ENCODE measurements around the gene WDR31. TPM values are rescaled to one million over a fixed set of nuclear protein-coding genes. Genes with fewer than 3 reads are reported as not detected.

Gene WDR31
- total and polyA plus RNA-seq, 8 donors, result 0.29 to 5.0 (median 1.3) TPM; not detected in 1

DNA sequence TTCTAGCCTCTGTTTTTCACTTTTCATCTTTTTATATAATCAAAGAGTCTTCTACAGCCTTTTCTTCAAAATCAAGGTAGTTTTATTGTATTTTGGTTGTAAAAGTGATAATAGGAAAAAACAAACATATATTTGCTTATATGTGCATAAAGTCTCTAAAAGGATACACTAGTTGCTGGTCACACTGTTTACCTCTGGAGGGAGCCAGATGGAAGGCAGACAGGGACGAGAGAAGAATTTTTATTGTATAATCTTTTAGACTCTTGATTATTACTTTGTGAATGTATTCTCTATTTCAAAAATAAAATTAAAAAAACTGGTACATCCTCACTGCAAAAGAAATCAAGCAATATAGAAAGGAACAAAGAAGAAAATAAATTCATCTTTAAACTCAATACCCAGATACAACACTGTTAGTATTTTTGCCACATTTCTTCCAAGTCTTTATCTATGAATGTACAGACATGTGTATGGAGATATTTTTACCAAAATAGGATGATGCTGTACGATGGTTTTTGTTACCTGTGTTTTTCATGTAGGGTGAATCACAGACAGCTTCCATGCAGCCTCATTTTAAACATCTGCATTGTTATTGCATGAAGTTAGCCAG lies 30.8 kb downstream of the WDR31 start:
- Histone ChIP-seq H3K27me3 (peaks cover 0 to 13% (median 0%) of the 10 kb centered on the region in 3 donors), H3K4me3 (no peak overlapping the region), H3K9me3 (no peaks in the 10 kb centered on the region), H3K36me3 (no peaks in the 10 kb centered on the region), H3K27ac (no peak overlapping the region), H3K4me1 (no peaks in the 10 kb centered on the region)
- peak; percentile 28 to 72 for DNase-seq
- no peak for TF ChIP-seq EP300 (IDR thresholded peaks at IDR 0.05)
- TF ChIP-seq, protein P1, sequence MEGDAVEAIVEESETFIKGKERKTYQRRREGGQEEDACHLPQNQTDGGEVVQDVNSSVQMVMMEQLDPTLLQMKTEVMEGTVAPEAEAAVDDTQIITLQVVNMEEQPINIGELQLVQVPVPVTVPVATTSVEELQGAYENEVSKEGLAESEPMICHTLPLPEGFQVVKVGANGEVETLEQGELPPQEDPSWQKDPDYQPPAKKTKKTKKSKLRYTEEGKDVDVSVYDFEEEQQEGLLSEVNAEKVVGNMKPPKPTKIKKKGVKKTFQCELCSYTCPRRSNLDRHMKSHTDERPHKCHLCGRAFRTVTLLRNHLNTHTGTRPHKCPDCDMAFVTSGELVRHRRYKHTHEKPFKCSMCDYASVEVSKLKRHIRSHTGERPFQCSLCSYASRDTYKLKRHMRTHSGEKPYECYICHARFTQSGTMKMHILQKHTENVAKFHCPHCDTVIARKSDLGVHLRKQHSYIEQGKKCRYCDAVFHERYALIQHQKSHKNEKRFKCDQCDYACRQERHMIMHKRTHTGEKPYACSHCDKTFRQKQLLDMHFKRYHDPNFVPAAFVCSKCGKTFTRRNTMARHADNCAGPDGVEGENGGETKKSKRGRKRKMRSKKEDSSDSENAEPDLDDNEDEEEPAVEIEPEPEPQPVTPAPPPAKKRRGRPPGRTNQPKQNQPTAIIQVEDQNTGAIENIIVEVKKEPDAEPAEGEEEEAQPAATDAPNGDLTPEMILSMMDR (IDR thresholded peaks at IDR 0.05), result peak in 5 of 7 experiments; percentile 31 to 57 (median 43)
- intact Hi-C loops (cut with DNase I; ENCODE audit: low total_unique reads), result no loop called here
- 5 to 13% (median 9%) methylated on average over 2 of the region's 2 CpGs for WGBS, 5 donors

DNA sequence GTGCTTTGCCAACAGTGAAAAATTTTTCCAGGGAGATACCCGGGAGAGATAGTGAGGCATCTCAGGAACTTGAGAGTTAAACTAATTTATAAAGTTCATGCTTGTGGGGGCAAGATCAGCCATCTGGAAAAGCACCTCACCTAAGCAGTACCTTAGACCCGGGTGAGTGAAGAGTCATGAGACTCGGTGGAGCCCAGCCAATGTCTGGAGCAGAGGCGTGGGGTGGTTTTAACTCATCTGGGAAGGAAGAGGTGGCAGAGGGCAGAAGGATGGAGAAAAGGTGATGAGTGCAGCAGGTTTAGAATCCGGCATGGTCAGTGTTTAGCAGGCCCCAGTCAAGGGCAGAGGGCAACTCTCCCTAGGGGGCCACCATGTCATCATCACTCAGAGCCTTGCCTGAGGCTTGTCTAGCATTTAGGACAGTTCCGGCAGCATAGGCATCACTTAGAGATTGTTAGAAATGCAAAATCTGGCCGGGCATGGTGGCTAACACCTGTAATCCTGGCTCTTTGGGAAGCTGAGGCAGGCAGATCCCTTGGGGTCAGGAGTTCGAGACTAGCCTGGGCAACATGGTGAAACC lies 32.6 kb downstream of the WDR31 start:
- intact Hi-C loops (cut with DNase I; ENCODE audit: low total_unique reads), result no loop called here
- Histone ChIP-seq H3K36me3 (no peaks in the 10 kb centered on the region), H3K27ac (no peak overlapping the region), H3K4me1 (peaks cover 0 to 2% (median 0%) of the 10 kb centered on the region in 4 donors), H3K9me3 (no peaks in the 10 kb centered on the region), H3K4me3 (no peak overlapping the region), H3K27me3 (peaks cover 0 to 13% (median 0%) of the 10 kb centered on the region in 3 donors)
- 61 to 72% (median 67%) methylated on average over 6 to 8 of the region's 8 CpGs for WGBS, 5 donors
- DNase-seq, result no peak
- no peak for TF ChIP-seq POLR2A (IDR thresholded peaks at IDR 0.05)
- no peak for TF ChIP-seq EP300 (IDR thresholded peaks at IDR 0.05)
- TF ChIP-seq, protein P1 (IDR thresholded peaks at IDR 0.05), result no peak
- no peak for TF ChIP-seq POLR2AphosphoS5 (IDR thresholded peaks at IDR 0.05)

DNA sequence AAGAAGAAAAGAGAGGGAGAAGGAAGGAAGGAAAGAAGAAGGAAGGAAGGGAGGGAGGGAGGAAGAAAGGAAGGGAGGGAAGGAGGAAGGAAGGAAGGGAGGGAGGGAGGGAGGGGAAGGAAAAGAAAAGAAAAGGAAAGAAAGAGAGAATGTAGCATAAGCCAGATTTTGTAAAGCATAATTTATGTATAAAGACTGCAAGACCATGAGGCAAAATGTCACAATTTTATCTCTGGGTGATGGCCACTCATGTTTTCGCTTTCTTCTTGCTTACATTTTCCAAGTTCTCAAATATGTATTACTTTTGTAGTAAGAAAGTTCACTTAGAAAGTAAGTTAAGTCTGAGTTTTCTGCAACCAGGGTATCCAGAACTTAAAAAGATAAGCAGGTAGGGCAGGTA lies 33.5 kb downstream of the WDR31 start:
- WGBS, 5 donors, result 77 to 97% (median 81%) methylated on average over 1 of the region's 1 CpG
- Histone ChIP-seq H3K4me3 (no peak overlapping the region), H3K36me3 (no peaks in the 10 kb centered on the region), H3K4me1 (peaks cover 0 to 5% (median 0%) of the 10 kb centered on the region in 4 donors), H3K27me3 (peaks cover 0 to 13% (median 0%) of the 10 kb centered on the region in 3 donors), H3K9me3 (no peaks in the 10 kb centered on the region), H3K27ac (no peak overlapping the region)
- TF ChIP-seq, protein P1 (IDR thresholded peaks at IDR 0.05), result no peak
- no peak for TF ChIP-seq POLR2A (IDR thresholded peaks at IDR 0.05)
- TF ChIP-seq EP300 (IDR thresholded peaks at IDR 0.05), result no peak
- no peak for TF ChIP-seq POLR2AphosphoS5 (IDR thresholded peaks at IDR 0.05)
- intact Hi-C loops (cut with DNase I; ENCODE audit: low total_unique reads), result no loop called here
- DNase-seq, result no peak

DNA sequence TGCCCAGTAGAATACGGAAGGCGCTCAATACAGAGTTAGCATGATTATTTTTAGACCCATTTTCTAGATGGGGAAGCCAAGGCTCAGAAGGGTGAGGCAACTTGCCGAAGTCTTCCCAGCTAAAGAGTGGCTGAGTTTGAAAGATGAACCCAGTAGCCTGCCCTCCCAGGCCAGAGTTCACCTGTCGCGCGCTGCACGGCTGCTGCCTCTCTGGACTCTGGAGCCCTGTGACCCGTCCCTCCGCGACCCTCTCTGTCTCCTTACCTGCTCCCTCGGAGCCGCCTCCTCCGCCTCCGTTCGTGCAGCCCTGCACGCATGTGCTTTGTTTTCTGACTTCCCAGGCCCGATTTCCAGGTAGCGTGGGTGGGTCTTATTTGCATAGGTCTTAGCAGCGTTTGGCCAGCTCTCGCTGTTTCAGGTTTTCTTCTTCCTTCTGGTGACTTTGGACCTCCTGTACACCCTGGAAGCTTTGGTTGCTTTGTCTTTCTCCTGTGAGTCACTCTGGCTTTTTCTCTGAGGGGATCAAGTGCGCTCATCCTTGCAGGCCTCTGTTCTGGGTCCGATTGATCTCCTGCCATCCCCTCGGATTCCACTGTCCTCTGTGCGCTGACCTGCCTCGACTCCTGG lies 37.2 kb downstream of the WDR31 start, which contains the start of gene RNF183:
TSS of gene RNF183 (minus strand) at position 585 of the 627 bp plus-strand sequence. CDS start 5,192 bp downstream, outside the sequence.
- 31 to 58% (median 44%) methylated on average over 17 to 25 of the region's 25 CpGs for WGBS, 5 donors
- peak; percentile 65 to 88 for DNase-seq
- Histone ChIP-seq H3K4me1 (peaks cover 0 to 13% (median 8%) of the 10 kb centered on the region in 4 donors), H3K9me3 (no peaks in the 10 kb centered on the region), H3K27ac (peak within 1 kb of the TSS in 3 of 5 donors; percentile 15 to 75 (median 45)), H3K4me3 (peak within 1 kb of the TSS in 2 of 4 donors; percentile 12 to 40), H3K27me3 (peaks cover 0 to 13% (median 0%) of the 10 kb centered on the region in 3 donors), H3K36me3 (no peaks in the 10 kb centered on the region)
- intact Hi-C loops (cut with DNase I; ENCODE audit: low total_unique reads), result no loop called here
- TF ChIP-seq POLR2AphosphoS5 (IDR thresholded peaks at IDR 0.05) (peak in 2 of 3 donors; percentile 40 to 61), POLR2A (IDR thresholded peaks at IDR 0.05) (no peak)

Measured in stomach (tissue), 9 donors.